Measurements from ENCODE around the gene CD82. TPM values are rescaled to one million over a fixed set of nuclear protein-coding genes. Genes with fewer than 3 reads are reported as not detected.

CD82 gene
- total and polyA plus RNA-seq, 12 donors = 18.5 to 70.4 (median 35.2) TPM

DNA sequence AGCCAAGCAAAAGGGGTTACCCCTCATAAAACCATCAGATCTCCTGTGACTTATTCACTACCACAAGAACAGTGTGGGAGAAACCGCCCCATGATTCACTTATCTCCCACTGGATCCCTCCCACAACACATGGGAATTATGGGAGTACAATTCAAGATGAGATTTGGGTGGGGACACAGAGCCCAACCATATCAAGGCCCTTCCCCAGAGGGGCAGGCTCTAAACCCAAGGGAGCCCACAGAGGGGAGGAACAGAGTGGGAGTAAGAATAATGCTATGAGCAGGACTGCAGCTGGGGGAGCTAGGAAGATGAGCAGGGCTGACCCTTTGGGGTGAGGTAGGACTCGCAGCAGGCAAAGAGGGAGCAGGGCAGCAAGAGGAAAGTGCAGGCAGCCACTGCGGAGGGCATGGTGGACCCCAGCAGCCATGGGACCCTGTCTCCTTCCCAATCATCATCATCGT lies 59.3 kb downstream of the CD82 start:
- intact Hi-C loops (cut with DNase I) = loop anchor here (5.0 to 10.0 kb wide), 8 partner anchors 100 to 483 kb away; partner anchors contain the start of gene TSPAN18 (in 5 of the 10)
- H3K4me1 ChIP-seq = peaks cover 12 to 71% (median 54%) of the 10 kb centered on the region in 9 donors
- 96% methylated on average over 4 of the region's 4 CpGs for WGBS, 2 donors

DNA sequence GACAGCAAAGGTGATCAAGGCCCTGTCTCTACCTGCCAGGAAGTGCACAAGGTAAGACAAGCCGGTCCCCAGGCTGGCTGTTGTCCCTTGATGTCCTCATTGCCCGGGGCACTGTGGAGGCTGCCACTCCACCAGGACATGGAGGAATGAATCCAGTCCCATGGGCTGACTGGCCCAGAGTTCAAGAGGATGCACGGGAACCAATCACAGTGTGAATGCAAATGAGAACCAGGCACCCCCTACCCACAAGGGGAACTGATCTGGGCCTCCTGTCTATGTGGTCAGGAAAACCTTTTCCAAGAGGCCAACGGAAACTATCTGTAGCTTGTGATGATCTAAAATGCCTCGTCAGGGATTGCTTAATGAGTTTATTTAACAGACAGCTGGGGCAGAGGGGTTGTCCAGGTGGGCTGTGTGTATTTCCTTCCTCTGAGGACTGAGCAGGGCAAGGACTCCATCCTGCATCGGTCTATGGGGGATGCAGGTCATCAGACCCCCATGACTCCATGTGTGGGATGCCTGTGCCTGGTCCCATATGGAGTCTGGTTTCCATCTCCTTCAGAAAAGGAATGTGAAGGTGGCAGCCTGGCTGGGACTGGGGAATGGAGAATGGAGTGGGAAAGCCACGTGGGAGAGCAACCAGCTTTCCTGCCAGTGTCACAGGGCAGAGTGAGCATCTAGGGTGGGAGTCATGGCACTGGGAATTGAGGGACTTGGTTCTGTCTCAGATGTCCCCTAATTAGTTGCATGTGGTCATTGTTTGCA lies 60.5 kb downstream of the CD82 start:
- Histone ChIP-seq H3K4me1 (peaks cover 12 to 73% (median 53%) of the 10 kb centered on the region in 9 donors), H3K27me3 (no peaks in the 10 kb centered on the region), H3K9me3 (peaks cover 0 to 8% (median 0%) of the 10 kb centered on the region in 11 donors), H3K27ac (no peak overlapping the region), H3K36me3 (no peaks in the 10 kb centered on the region), H3K4me3 (no peak overlapping the region)
- intact Hi-C loops (cut with DNase I) = loop anchor here in 3 of 10 donors (5.0 to 10.0 kb wide), 5 partner anchors 99 to 479 kb away; partner anchors contain the start of gene TSPAN18 (in 2 of the 3)
- DNase-seq (no peak), ATAC-seq (no peak)
- WGBS, 2 donors = 73 to 80% methylated on average over 7 of the region's 7 CpGs
- TF ChIP-seq, protein P1, sequence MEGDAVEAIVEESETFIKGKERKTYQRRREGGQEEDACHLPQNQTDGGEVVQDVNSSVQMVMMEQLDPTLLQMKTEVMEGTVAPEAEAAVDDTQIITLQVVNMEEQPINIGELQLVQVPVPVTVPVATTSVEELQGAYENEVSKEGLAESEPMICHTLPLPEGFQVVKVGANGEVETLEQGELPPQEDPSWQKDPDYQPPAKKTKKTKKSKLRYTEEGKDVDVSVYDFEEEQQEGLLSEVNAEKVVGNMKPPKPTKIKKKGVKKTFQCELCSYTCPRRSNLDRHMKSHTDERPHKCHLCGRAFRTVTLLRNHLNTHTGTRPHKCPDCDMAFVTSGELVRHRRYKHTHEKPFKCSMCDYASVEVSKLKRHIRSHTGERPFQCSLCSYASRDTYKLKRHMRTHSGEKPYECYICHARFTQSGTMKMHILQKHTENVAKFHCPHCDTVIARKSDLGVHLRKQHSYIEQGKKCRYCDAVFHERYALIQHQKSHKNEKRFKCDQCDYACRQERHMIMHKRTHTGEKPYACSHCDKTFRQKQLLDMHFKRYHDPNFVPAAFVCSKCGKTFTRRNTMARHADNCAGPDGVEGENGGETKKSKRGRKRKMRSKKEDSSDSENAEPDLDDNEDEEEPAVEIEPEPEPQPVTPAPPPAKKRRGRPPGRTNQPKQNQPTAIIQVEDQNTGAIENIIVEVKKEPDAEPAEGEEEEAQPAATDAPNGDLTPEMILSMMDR (IDR thresholded peaks at IDR 0.05) = no peak

More for the DNA sequence above, 59.3 kb downstream of the CD82 start:
- H3K4me3 ChIP-seq = no peak overlapping the region
- TF ChIP-seq, protein P1 (IDR thresholded peaks at IDR 0.05) = no peak
- no peaks in the 10 kb centered on the region for H3K27me3 ChIP-seq
- no peak for ATAC-seq
- peak overlapping the region in 3 of 10 donors; percentile 47 to 60 (median 54) for H3K27ac ChIP-seq
- H3K9me3 ChIP-seq = peaks cover 0 to 8% (median 0%) of the 10 kb centered on the region in 11 donors
- no peaks in the 10 kb centered on the region for H3K36me3 ChIP-seq
- no peak for DNase-seq

DNA sequence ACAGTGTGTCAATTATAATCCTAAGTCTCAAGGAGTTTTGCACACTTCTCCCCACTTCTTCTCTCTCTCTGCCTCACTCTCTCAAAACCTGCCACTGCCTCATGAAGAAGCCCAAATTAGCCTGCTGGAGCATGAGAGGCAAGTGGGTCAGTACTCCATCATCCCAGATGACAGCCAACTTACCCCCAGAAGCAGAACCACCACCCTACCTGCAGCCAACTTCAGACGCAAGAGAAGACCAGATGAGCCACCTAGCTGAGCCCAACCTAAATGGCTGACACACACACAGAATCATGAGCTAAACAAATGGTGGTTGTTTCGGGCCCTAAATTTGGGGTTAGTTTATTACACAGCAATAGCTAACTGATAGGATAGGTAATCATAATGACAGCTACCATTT lies 61.2 kb downstream of the CD82 start:
- Histone ChIP-seq H3K27me3 (no peaks in the 10 kb centered on the region), H3K9me3 (peaks cover 0 to 8% (median 0%) of the 10 kb centered on the region in 11 donors), H3K4me3 (no peak overlapping the region), H3K27ac (peak overlapping the region in 1 of 10 donors; percentile 84), H3K4me1 (peaks cover 12 to 73% (median 47%) of the 10 kb centered on the region in 9 donors), H3K36me3 (no peaks in the 10 kb centered on the region)
- 98 to 99% methylated on average over 2 of the region's 2 CpGs for WGBS, 2 donors
- TF ChIP-seq, protein P1 (IDR thresholded peaks at IDR 0.05) = no peak
- intact Hi-C loops (cut with DNase I) = loop anchor here in 3 of 10 donors (5.0 to 10.0 kb wide), 5 partner anchors 98 to 478 kb away; partner anchors contain the start of gene TSPAN18 (in 2 of the 3)
- ATAC-seq = no peak
- DNase-seq = no peak

DNA sequence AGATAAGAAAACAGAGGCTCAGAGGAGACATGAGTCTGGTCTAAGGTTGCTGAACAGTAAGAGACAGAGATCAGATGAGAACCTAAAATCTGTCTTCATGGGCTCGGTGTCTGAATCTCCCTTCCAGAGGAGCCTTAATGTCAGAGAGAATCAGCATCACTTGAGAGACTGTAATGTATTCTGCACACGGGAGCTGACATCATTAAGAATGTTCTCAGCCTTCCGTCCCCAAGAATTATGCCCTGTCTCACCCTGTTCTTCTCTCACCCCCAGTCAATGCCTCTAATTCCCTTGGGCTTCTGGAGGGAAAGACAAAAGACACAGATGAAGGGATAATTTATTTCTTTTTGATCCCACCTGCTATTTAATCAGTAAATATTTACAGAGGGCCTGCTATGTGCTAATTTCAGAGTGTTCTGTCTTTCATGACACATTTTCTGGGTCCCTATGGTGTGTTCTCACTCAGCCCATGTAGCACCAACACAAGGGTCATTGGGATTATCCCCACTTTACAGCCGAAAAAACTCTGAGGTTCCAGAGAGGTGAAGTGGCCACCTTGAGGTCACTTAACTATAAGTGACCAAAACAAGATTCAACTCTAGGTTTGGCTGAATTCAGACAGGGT lies 61.8 kb downstream of the CD82 start:
- intact Hi-C loops (cut with DNase I) = loop anchor here in 3 of 10 donors (5.0 to 10.0 kb wide), 5 partner anchors 98 to 478 kb away; partner anchors contain the start of gene TSPAN18 (in 2 of the 3)
- TF ChIP-seq, protein P1 (IDR thresholded peaks at IDR 0.05) = no peak
- Histone ChIP-seq H3K4me3 (no peak overlapping the region), H3K4me1 (peaks cover 12 to 73% (median 52%) of the 10 kb centered on the region in 9 donors), H3K9me3 (peaks cover 0 to 8% (median 0%) of the 10 kb centered on the region in 11 donors), H3K27ac (peak overlapping the region; percentile 17 to 84 (median 72)), H3K36me3 (no peaks in the 10 kb centered on the region), H3K27me3 (no peaks in the 10 kb centered on the region)
- ATAC-seq (no peak), DNase-seq (no peak)
- WGBS, 2 donors = 63 to 66% methylated on average over 4 of the region's 4 CpGs

Data from heart right ventricle (tissue), 16 donors.